HG02678 (cell line): ENCODE measurements around the gene ARSG.

Source experiments
- ATAC-seq: cut with Tn5 transposase; IDR thresholded peaks from one replicate; pipeline ENCODE4 v1.9.1; 2021; ENCODE audit warnings: mild to moderate bottlenecking, moderate library complexity; ENCODE audit not compliant: unreplicated experiment

Gene ARSG

GRCh38 chr17:68424203-68424602 lies 132.9 kb downstream of the ARSG start:
- no peak for ATAC-seq

- no peak for ATAC-seq
Measured at GRCh38 chr17:68424861-68425260, 133.6 kb downstream of the ARSG start.

GRCh38 chr17:68425979-68426378 lies 134.7 kb downstream of the ARSG start:
- ATAC-seq: no peak

GRCh38 chr17:68427575-68427974 lies 136.3 kb downstream of the ARSG start:
- no peak for ATAC-seq

- no peak for ATAC-seq
Measured at GRCh38 chr17:68428498-68429172, 137.3 kb downstream of the ARSG start.

- no peak for ATAC-seq
Measured at GRCh38 chr17:68429881-68430280, 138.6 kb downstream of the ARSG start.

- ATAC-seq: no peak
Measured at GRCh38 chr17:68431045-68431608, 139.8 kb downstream of the ARSG start.

- no peak for ATAC-seq
Measured at GRCh38 chr17:68431661-68432071, 140.4 kb downstream of the ARSG start.

GRCh38 chr17:68432086-68432864 lies 141.0 kb downstream of the ARSG start:
- ATAC-seq: no peak

GRCh38 chr17:68433211-68433610 lies 141.9 kb downstream of the ARSG start:
- ATAC-seq: no peak

- no peak for ATAC-seq
Measured at GRCh38 chr17:68433911-68434508, 142.7 kb downstream of the ARSG start.

- no peak for ATAC-seq
Measured at GRCh38 chr17:68435361-68435760, 144.1 kb downstream of the ARSG start.

GRCh38 chr17:68435876-68436842 lies 144.9 kb downstream of the ARSG start:
- peak; percentile 54 for ATAC-seq

GRCh38 chr17:68437979-68438822 lies 146.9 kb downstream of the ARSG start:
- peak; percentile 72 for ATAC-seq

- no peak for ATAC-seq
Measured at GRCh38 chr17:68439656-68440290, 148.5 kb downstream of the ARSG start.

- ATAC-seq: no peak
Measured at GRCh38 chr17:68440526-68440925, 149.2 kb downstream of the ARSG start.

- no peak for ATAC-seq
Measured at GRCh38 chr17:68441070-68441770, 149.9 kb downstream of the ARSG start.

- ATAC-seq: no peak
Measured at GRCh38 chr17:68443972-68444464, 152.7 kb downstream of the ARSG start.
